ENCODE results near the gene SH3GL3.

DNA sequence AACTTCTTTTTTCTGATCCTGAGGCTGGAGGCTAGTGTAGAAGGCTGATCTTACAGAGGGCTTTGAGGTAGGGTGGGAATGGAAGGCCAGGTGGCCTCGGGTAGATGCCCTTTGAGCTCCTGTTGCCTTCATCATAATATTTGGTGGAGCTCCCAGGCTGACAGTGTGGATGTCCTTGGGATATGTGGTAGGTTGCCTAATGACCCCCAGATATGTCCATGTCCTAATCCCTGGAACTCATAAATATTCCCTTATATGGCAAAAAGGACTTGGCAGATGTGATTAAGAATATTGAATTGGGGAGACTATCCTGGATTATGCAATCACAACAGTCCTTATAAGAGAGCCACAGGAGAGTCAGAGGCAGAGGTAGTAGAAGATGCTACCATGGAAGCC is 212.3 kb downstream of the SH3GL3 start:
- TF ChIP-seq POLR2AphosphoS5 (IDR thresholded peaks at IDR 0.05) (no peak), POLR2A (IDR thresholded peaks at IDR 0.05) (no peak)
- TF ChIP-seq, protein P1, sequence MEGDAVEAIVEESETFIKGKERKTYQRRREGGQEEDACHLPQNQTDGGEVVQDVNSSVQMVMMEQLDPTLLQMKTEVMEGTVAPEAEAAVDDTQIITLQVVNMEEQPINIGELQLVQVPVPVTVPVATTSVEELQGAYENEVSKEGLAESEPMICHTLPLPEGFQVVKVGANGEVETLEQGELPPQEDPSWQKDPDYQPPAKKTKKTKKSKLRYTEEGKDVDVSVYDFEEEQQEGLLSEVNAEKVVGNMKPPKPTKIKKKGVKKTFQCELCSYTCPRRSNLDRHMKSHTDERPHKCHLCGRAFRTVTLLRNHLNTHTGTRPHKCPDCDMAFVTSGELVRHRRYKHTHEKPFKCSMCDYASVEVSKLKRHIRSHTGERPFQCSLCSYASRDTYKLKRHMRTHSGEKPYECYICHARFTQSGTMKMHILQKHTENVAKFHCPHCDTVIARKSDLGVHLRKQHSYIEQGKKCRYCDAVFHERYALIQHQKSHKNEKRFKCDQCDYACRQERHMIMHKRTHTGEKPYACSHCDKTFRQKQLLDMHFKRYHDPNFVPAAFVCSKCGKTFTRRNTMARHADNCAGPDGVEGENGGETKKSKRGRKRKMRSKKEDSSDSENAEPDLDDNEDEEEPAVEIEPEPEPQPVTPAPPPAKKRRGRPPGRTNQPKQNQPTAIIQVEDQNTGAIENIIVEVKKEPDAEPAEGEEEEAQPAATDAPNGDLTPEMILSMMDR (IDR thresholded peaks at IDR 0.05 in 8 of 11, conservative IDR thresholded peaks at IDR 0.05 in 3 of 11) = no peak
